ENCODE measurements around the gene TMEM131. TPM values are rescaled to one million over a fixed set of nuclear protein-coding genes. Genes with fewer than 3 reads are reported as not detected.

Gene TMEM131
- total RNA-seq, 2 experiments from 2014 or later, result 31.3 to 31.9 TPM

Other genes with a start within 250 kb of the TMEM131 start
- gene VWA3B, start 91.2 kb upstream of the TMEM131 start, total RNA-seq, result not detected